HG03575 (cell line): ENCODE data around the gene GRK5.
"Not testable (repeated sequence)": the region's sequence is repeated elsewhere in the genome, so short reads cannot be mapped to it uniquely, and the experiment has no call there.

Experiments
- ATAC-seq: cut with Tn5 transposase; IDR thresholded peaks from one replicate; pipeline ENCODE4 v1.9.1; 2021; ENCODE audit not compliant: unreplicated experiment, insufficient number of reproducible peaks, low FRiP score; ENCODE audit errors: extremely low read depth

Gene GRK5

DNA sequence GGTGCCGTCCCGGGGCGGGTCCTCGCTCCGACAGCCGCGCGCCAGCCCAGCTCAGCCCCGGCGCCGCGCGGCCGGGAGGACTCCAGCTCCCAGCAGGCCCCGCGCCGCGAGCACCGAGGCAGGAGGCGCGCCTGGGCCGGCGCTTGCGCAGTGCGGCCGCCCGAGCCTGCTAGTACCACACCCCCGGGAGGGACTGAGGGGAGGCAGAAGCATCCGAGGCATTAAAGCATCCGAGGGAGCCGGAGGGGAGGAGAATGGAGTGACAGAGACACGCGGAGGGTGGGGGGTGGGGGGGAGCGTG is at the start of gene GRK5:
GRK5 (plus strand) TSS at position 206 of the 301 bp plus-strand sequence. CDS start 347 bp downstream, outside the sequence.
- ATAC-seq: no peak

DNA sequence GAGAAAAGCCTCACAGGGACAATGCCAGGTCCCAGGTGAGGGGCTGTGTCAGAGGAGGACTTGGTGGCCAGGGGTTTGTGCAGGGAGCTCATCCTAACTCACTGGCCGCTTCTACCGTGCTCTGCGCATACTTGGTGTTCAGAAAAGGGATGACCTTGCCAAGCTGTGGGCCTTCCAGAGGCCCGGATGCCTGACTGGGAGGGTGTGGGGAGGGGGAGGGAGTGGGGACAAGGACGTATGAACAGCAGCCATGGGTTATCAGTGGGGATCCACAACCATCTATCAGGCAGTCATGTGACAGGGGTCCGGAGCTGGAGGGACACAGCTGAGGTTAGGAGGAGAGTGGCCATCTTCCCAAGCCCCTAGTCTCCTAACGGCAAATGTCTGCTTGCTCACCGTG is 48.0 kb upstream of the GRK5 start:
- ATAC-seq: no peak

DNA sequence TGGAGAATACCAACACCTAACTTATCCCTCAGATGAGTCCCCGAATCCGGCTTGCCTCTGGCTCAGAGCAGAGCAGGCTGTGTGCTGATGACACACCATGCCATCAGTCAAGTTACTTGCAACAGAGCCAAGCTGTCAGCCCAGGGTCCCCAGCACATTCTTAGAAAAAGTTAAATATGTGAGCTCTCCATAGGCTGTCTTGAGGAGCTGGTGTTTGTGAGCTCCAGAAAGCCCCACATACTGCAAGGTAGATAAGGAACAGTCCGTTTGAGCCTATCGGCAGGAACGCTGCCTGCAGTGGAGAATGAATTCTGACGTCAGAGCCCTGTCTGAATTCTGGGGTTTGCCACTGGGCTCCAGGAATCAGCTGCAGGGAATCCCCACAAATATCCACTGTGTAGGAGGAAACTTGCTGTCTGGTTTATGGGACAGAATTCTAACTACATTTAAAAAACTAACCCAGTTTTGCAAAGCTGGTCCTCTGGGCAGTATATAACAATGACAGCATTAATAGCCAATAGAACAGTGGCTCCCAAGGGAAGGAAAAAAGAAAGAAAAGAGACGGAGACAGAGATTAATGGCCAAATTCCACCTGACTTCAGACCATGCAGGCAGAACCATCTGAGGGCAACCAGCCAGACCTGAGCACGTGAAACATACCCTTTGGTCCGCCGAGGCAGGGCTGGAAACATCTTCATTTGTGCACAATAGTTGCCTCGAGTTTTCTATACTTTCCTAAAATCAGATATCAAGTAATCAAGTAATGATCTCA is 45.5 kb upstream of the GRK5 start:
- ATAC-seq: no peak

DNA sequence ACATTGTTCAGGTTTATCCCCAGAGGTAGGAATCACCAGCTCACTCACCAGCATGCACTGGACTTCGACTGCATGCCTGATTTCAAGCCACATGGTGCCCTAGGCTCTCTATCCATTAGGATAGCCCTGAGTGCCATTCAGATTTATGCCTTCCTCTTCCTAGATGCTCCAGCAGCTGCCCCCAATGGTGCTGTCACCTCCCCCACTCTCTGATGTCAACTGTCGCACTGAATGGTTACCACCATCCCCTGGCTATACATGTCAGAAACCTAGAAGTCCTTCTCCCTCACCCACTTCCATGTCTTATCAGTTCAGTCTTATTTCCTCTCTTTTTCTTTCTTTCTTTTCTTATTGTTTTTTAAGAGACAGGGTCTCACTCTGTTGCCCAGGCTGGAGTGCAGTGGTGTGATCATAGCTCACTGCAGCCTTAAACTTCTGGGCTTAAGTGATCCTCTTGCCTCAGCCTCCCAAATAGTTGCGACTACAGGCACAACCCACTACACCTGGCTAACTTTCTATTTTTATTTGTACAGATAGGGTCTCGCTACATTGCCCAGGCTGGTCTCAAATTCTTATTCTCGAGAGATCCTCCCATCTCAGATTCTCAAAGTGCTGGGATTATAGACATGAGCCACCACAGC is 44.8 kb upstream of the GRK5 start:
- no peak for ATAC-seq

DNA sequence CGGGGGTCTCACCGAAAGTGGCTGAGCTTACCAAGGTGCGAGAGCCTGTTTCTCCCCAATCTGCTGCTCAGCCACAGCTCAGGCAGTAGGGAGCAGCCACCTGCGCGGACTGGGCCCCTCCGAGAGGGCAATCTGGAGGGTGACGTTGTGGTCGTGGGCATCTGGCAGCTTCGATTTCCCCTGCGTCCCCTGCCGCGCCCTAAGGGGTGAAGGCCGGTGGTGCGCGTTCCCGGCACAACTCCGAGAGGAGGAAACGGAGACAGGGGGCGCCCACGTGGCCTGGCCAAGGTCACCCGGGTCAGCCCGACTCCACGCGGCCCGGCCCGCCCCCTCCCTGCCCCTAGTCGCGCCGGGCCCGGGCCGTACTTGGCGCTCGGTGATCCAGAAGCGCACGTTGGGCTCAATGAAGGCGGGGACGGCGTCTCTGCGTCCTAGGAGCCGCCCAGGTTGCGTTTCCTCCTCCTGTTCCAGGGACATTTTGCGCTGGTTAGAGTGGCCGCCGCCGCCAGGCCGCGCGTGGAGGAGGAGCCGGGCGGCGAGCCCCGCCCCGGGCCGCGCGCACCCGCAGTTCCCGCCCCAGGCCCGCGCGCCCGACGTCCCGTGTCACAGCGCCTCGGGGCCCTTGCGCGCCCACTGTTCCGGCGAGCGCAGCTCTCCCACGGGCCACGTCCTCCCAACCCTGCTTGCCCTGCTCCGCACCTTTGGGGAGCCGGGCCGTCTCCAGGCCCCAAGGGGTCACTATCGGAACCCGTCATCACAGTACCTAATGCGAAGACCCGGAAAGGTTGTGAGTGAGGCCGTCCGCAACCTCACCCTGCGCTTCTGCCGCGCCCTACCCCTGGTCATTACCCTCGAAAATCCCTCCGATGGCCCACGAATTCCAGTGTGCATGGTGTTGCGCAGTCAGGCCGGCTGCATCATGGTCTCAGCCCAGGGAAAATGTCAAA is 41.9 kb upstream of the GRK5 start, which contains the start of gene SFXN4:
SFXN4 (minus strand) TSS at position 544 of the 947 bp plus-strand sequence; CDS start at position 477, 67 bp downstream.
- ATAC-seq: no peak

DNA sequence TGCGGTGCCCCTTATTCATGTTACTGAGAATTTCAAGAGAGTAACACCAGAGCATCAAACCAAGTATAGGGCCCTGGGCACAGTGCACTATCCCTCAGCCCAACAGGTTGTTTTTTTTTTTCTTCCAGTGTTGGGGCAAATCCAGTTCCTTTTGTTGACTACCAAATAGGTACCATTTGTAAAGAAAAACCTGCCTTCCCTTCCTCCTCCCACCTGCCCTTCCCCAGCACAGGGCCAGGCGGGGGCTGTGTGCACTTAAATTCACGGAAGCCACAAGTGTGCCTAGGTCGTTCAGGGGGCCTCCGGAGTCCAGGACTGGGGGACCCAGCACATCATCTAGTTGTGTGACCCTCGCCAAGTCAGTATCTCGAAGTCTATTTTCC is 41.3 kb upstream of the GRK5 start:
- ATAC-seq: no peak

DNA sequence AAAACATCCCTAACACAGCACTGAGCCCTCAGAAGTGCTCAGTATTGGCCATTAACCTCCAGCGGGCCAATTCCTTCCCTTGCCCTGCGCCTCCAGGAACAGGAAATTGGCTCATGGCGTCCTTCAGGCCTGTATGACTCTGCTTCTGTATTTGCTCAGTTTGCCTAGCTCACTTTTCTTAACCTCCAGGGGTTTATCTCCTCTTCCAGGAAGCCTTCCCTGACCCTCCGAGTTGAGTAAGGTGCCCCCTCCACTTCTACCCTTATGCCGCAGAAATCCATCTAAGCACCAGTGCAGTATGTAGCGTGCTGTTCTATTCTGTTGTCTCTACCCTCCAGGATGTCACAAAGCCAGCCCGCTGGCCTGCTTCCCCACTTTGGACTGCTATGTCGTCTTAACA is 40.8 kb upstream of the GRK5 start:
- no peak for ATAC-seq

DNA sequence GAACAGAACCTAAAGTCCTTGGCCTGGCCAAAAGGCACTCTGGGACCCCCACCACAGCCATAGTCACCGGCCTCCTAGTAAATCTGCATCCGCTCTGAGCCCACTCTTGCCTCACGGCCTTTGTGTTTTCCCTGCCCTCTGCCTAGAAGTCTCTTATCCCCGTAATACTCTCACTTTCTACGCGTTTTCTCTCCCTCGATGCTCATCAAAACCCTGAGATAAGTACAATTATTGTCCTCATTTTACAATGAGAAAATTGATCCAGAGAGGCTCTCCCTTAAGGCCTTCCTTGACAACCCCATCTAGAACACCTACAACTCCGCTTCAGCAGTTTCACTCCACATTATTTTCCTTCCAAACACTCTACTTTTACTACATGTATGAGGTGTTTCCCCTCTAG is 40.3 kb upstream of the GRK5 start:
- ATAC-seq: no peak

DNA sequence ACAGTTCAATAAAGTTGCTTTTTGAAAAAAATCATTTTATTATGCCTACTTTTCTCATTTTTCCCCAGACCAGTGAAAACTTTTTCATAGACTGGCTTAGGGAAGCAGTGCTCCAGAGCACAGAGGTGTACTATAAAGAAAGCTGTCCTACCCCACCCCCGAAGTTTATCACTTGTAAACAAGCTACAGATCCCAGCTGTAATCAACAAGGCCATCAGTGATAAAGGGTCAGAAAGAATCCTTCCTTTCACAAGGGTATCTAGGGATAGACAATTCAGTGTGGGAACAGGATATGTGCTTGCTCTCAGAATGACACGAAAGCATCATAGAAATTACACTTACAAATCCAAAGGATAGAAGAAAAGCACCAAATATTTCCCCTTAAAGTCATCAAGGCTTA is 33.3 kb upstream of the GRK5 start:
- ATAC-seq: no peak

DNA sequence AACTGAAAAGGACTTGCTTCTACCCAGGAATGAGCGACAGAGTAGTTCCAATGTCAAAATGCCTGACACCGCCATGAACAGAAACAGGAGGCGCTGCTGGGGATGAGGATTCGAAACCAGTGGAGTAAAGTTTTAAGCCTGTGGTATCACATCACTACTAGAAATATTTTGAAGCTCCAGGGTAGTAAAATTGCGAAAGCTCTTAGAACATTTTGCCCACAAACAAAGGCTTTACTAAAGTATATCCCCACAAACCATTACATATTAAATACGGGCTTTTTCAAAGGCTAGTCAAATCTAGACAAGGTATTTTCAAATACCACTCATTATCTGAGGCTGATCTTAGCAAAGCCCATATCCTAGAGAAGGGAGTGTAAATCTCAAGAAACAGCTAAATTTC is 31.2 kb upstream of the GRK5 start:
- ATAC-seq: no peak

DNA sequence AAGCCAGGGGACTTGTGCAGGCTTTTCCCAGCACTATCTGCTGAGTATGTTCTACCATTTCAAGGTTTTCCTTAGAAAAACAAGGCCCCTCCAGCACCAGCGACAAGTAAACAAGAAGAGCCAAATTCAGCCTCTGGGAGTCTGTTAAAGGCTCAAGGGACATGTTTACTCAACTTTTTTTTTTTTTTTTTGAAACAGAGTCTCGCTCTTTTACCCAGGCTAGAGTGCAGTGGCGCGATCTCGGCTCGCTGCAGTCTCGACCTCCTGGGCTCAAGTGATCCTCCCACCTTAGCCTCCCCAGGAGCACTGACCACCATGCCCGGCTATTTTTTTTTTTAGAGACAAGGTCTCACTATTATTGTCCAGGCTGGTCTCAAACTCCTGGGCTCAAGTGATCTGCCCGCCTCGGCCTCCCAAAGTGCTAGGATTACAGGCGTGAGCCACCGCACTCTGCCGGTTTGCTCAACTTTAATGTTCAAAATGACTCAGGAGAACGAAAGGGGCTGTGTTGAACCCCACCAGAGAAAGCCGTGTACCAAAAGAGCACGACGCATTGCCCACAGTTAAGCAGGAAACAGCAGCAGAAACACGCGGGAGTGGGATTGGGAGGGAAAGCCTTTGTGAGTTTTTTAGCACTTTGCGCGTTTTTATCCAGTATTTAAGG is 29.5 kb upstream of the GRK5 start:
- no peak for ATAC-seq

DNA sequence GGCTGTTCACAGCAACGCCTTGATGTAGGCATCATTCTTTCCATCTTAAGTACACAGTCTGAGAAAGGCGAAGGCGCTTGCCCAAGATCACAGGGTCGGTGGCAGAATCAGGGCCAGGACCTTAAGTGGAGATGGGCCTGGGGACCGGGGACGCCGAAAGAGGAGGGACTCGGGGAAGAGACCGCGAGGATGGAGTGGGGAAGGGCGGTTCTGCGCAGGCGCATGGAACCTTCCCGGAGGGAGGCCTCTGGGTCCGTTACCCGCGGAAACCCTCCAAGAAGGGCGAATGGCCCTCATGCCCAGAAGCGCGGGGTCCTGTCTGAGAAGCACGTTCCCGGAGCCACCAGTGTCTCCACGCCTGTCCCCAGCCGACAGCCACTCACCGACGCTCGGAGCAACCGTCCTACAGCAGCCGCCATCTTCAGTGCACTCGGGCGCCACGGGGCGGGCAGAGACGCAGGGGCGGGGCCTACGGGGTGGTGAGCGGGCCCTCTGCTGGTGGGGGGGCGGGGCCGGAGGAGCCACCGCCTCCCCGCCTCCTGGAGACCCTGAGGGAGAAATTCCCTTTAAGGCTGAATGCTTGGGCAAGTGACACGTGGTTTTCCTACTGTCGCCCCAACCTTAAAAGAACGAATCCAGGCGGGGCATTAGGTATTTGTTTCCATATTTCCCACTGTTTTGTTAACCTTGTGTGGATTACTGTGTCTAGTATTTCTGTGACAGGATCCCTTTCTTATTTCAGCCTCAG is 28.8 kb upstream of the GRK5 start, which contains the start of gene PRDX3:
PRDX3 (minus strand) TSS at position 441 of the 748 bp plus-strand sequence; CDS start at position 419, 22 bp downstream.
- ATAC-seq: peak; percentile 44

DNA sequence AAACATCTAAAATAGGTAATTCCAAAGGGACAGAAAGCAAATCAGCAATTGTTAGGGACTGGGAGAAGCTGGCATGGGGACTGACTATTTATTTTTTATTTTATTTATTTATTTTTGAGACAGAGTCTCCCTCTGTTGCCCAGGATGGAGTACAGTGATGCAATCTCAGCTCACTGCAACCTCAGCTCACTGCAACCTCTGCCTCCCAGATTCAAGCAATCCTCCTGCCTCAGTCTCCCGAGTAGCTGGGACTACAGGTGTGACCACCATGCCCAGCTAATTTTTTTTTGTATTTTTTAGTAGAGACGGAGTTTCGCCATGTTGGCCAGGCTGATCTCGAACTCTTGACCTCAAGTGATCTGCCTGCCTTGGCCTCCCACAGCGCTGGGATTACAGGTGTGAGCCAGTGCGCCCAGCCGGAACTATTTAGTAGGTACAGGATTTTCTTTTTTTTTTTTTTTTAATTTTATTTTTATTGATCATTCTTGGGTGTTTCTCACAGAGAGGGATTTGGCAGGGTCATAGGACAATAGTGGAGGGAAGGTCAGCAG is 26.4 kb upstream of the GRK5 start:
- ATAC-seq: not testable (repeated sequence)

DNA sequence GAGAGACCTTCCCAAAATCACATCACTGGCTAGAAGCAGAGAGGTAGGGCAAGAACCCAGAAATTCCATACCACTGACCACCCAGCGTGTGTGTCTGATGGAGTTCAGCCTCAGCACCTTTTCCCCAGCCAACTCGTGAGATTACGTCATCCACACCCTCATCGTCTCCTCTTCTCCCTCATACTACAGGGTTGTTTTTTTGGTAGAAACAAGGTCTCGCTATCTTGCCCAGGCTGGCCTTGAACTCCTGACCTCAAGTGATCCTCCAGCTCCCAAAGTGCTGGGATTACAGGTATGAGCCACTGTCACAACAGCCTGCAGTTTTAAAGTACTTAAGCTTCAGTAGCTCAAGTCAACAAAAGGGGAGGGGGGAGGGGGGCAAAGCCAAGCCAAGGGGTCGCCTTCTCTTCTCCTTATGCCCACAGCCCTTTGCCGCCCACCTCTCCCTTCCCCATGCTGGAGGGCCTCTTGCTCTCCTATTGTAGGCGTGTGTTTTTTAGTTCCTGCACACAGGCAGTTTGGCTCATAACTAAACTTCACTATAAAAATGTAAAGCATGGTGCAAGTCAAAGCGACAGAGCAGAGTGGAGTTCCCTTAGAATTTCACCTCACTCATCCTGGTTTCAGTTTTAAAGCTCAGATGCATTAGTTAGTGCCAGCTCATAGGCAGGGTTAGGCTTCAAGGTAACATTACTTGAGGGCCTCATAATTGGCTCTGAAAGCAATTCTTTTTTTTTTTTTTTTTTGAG is 23.5 kb upstream of the GRK5 start:
- ATAC-seq: no peak

DNA sequence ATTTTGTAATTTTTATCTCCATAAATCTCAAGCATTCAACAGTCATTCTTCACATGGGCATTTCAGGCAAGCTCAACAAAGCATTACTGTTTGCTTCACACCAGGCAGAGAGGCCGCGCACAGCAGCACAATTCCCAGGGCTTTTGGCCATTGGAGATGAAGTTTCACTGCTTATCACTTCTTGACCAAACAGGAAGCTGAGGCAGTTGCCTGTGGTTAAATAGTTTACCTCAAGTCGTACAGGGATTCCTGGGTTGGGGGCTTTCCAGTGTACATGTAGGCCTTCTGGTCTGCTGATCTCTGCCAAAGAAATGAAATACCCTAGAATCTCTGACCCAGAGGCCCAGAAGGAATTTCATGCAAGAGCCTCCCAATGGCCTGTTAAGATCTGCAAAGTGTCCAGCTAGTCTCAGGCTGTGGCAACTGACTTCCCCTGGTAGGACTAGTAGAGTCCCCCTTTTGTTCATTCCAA is 17.5 kb upstream of the GRK5 start:
- no peak for ATAC-seq

DNA sequence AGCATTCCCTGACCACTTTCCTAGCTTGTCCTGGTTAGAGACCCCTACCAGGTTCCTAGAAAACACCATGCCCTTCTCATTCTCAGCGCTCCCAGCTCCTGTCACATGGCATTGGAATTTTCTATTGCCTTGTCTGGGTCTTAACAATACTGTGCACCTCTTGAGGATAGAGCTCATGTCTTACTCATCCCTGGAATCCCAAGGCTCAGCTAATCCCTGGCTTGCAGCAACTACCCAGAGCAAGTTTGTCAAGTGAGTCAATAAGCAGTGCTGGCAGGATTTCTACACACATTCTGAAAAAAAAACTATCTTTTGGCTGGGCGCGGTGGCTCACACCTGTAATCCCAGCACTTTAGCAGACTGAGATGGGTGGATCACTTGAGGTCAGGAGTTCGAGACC is 17.0 kb upstream of the GRK5 start:
- no peak for ATAC-seq

DNA sequence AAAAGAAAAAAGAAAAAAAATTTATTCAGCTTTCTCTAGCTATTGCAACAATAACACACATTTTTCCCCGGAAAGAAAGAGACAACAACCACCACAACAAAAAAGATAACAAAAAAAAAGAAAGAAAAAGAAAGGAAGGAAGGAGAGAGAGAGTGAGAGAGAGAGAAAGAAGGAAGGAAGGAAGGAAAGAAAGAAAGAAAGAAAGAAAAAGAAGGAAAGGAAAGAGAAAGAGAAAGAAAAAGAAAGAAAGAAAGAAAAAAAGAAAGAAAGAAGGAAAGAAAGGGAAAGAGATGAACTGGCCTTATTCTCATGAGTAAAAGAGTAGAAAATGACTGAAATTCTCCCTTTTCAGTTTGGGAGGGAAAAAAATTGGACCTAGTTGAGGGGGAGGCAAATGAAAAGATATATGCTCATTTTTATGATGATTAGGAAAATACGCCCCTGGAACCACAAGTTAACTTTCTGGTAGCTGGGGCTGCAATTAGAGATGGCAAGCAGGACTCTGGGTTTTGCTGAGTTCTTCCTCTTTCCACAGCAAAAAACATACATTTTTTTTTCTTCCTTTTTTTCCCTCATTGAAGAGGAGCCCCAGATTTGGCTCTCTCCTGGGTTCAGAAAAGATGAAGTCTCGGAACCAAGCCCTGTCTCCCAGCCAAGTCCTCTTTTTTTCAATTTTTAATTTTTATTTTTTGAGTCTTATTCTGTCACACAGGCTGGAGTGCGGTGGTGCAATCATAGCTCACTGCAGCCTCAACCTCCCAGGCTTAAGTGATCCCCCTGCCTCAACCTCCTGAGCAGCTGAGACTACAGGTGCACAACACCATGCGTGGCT is 16.2 kb upstream of the GRK5 start:
- no peak for ATAC-seq
